ENCODE data around the gene RYR2. TPM values are rescaled to one million over a fixed set of nuclear protein-coding genes. Genes with fewer than 3 reads are reported as not detected.

Gene RYR2
- total and polyA plus RNA-seq, 4 experiments from 2014 or later, result not detected

DNA sequence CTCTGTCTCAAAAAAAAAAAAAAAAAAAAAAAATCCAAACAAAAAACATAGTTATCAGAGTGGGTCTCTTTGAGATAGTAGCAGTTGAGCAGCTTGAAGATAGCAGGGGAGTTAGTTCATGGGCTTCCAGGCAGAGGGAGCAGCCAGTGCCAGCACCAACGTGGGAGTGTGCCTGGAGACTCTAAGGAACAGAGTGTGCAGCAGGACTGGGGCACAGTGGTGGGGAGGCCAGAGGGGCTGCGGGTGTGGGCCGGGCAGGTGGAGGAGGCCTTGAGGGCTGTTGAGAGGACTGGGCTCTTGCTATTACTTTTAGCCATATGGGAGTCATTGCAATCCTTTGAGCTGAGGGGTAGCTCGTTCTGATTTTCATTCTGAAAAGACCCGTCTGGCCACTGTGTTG is 63.8 kb downstream of the RYR2 start:
- Histone ChIP-seq H3K27ac (ENCODE audit: low read depth, low read length) (no peak overlapping the region), H3K4me1 (ENCODE audit: insufficient read depth, low read length) (no peaks in the 10 kb centered on the region), H3K9me3 (ENCODE audit: control insufficient read depth in 1 of 2, low read length in 2 of 2) (no peaks in the 10 kb centered on the region), H3K4me3 (ENCODE audit: low read length in 2 of 2) (no peak overlapping the region), H3K36me3 (ENCODE audit: insufficient read depth, low read length) (no peaks in the 10 kb centered on the region), H3K27me3 (ENCODE audit: insufficient read depth, low read length) (no peaks in the 10 kb centered on the region)
- intact Hi-C loops (cut with micrococcal nuclease), result no loop called here
- ChIA-PET CTCF (ENCODE audit: partially characterized antibody) (no interaction called here), POLR2A (ENCODE audit: partially characterized antibody) (no interaction called here)
- Mint-ChIP-seq H3K4me1 (no peaks in the 10 kb centered on the region), H3K36me3 (no peaks in the 10 kb centered on the region), H3K4me3 (no peak overlapping the region), H3K27me3 (peaks cover 1 to 9% of the 10 kb centered on the region in 2 donors), H3K27ac (no peak overlapping the region), H3K9me3 (peaks cover 0 to 3% (median 0%) of the 10 kb centered on the region in 8 donors)
- no peak for DNase-seq

DNA sequence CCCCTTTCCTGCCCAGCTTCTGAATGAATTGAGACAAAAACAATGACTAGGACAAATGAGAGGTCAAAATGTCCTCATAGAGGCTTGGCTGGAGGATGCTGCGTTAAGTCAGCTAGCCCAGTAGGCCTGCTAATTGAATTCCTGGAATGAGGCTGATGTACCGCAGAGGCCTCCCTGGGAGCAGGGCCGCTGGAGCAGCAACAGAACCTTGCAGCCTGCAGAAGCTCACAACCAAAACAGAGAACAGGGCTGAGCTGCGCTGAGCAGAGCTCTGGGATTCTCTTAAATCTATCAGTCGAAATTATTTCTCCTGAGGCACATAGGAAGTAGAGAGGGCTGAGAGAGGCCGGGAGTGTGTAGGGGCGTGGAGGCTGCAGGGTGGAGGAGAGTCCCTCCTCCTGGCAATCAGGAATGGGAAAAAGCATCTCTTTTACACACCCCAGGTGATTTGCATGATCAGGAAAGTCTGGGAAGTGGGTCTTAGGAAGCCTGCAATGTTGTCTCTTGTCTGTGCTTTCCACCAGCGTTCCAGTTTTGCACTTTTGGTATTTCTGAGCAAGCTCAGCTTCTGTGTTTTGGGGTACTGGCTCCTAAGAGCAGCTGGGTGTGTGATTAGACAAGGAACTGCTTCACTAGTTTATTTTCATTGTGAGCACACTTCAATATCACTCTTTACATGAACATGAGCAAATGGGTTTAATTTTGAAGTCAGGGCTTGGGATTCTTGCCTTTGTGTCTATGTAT is 66.5 kb downstream of the RYR2 start:
- no peaks in the 10 kb centered on the region for H3K36me3 ChIP-seq (ENCODE audit: insufficient read depth, low read length)
- Mint-ChIP-seq H3K4me1 (no peaks in the 10 kb centered on the region), H3K36me3 (no peaks in the 10 kb centered on the region), H3K4me3 (no peak overlapping the region), H3K9me3 (peaks cover 0 to 3% (median 0%) of the 10 kb centered on the region in 8 donors), H3K27me3 (peaks cover 3 to 11% of the 10 kb centered on the region in 2 donors), H3K27ac (no peak overlapping the region)
- DNase-seq, result no peak
- no peak overlapping the region for H3K4me3 ChIP-seq (ENCODE audit: low read length in 2 of 2)
- ChIA-PET POLR2A (ENCODE audit: partially characterized antibody) (no interaction called here), CTCF (ENCODE audit: partially characterized antibody) (no interaction called here)
- H3K9me3 ChIP-seq (ENCODE audit: control insufficient read depth in 1 of 2, low read length in 2 of 2), result no peaks in the 10 kb centered on the region
- no peaks in the 10 kb centered on the region for H3K4me1 ChIP-seq (ENCODE audit: insufficient read depth, low read length)
- H3K27ac ChIP-seq (ENCODE audit: low read depth, low read length), result no peak overlapping the region
- H3K27me3 ChIP-seq (ENCODE audit: insufficient read depth, low read length), result no peaks in the 10 kb centered on the region
- intact Hi-C loops (cut with micrococcal nuclease), result no loop called here

DNA sequence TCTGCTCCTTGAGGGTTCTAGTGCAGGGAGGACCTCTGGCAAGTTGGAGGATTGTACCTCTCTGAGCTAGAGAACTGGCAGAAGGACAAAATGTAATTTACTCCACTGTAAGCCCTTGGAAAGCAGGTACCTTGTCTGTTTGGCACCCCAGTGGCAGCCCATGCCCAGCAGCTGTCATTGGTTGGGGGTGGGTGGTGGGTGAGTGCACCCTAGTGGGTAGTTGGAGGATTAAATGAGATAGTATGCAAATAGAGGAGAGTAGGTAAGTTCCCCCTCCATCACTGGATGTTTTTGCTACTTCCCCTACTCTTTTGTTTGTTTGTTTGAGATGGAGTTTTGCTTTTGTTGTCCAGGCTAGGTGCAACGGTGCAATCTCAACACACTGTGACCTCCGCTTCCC is 69.8 kb downstream of the RYR2 start:
- ChIA-PET POLR2A (ENCODE audit: partially characterized antibody) (no interaction called here), CTCF (ENCODE audit: partially characterized antibody) (no interaction called here)
- Mint-ChIP-seq H3K9me3 (peaks cover 0 to 4% (median 0%) of the 10 kb centered on the region in 8 donors), H3K4me3 (no peak overlapping the region), H3K4me1 (no peaks in the 10 kb centered on the region), H3K27me3 (peaks cover 4 to 5% of the 10 kb centered on the region in 2 donors), H3K27ac (no peak overlapping the region), H3K36me3 (no peaks in the 10 kb centered on the region)
- Histone ChIP-seq H3K27me3 (ENCODE audit: insufficient read depth, low read length) (no peaks in the 10 kb centered on the region), H3K27ac (ENCODE audit: low read depth, low read length) (no peak overlapping the region), H3K4me1 (ENCODE audit: insufficient read depth, low read length) (no peaks in the 10 kb centered on the region), H3K4me3 (ENCODE audit: low read length in 2 of 2) (no peak overlapping the region), H3K9me3 (ENCODE audit: control insufficient read depth in 1 of 2, low read length in 2 of 2) (no peaks in the 10 kb centered on the region), H3K36me3 (ENCODE audit: insufficient read depth, low read length) (no peaks in the 10 kb centered on the region)
- DNase-seq, result no peak
- intact Hi-C loops (cut with micrococcal nuclease), result no loop called here

DNA sequence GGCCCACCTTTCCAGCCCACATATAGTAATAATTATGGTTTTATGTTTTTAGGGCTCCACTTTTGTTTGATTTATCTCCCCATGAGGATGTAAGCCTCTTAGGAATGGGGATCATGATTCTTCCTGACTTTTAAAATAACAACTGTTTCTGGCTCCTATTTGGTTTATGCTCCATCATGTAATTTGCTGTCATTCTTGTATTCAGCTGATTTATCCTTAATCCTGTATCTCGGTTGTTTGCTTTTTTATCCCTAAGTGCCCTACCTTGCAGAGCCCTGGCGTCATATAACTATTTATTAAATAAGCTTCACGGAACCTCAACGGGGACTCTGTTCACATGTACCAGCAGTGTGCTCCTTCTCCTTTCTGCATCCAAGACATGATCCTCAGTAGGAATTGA is 70.7 kb downstream of the RYR2 start:
- no peak for DNase-seq
- H3K27ac ChIP-seq (ENCODE audit: low read depth, low read length), result no peak overlapping the region
- no peak overlapping the region for H3K4me3 ChIP-seq (ENCODE audit: low read length in 2 of 2)
- Mint-ChIP-seq H3K4me3 (peak overlapping the region in 1 of 8 donors; percentile 55), H3K27ac (no peak overlapping the region), H3K27me3 (peaks cover 4 to 7% of the 10 kb centered on the region in 2 donors), H3K36me3 (no peaks in the 10 kb centered on the region), H3K4me1 (no peaks in the 10 kb centered on the region), H3K9me3 (peaks cover 0 to 8% (median 0%) of the 10 kb centered on the region in 8 donors)
- intact Hi-C loops (cut with micrococcal nuclease), result no loop called here
- no peaks in the 10 kb centered on the region for H3K36me3 ChIP-seq (ENCODE audit: insufficient read depth, low read length)
- no peaks in the 10 kb centered on the region for H3K27me3 ChIP-seq (ENCODE audit: insufficient read depth, low read length)
- POLR2A ChIA-PET (ENCODE audit: partially characterized antibody), result no interaction called here
- no peaks in the 10 kb centered on the region for H3K9me3 ChIP-seq (ENCODE audit: control insufficient read depth in 1 of 2, low read length in 2 of 2)
- no peaks in the 10 kb centered on the region for H3K4me1 ChIP-seq (ENCODE audit: insufficient read depth, low read length)
- CTCF ChIA-PET (ENCODE audit: partially characterized antibody), result no interaction called here

DNA sequence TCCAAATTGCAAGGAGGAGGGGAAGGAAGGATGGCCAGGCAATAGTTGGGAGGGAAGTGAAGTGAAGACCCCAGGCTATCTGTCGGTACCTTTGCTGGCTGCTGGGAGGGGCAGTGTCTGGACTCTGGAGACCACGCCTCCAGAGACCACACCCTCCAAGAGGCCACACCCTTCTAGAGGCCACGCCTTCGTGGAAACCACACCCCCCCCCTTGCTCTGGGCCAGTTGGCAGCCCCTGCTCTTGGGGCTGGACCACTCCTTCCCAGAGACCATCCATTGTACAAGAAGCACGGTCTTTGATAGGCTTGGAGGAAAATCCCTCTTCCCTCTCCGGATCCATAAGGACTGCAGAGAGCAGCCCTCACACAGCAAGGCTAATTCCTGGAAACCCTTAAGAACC is 73.1 kb downstream of the RYR2 start:
- ChIA-PET POLR2A (ENCODE audit: partially characterized antibody) (no interaction called here), CTCF (ENCODE audit: partially characterized antibody) (no interaction called here)
- H3K27me3 ChIP-seq (ENCODE audit: insufficient read depth, low read length), result no peaks in the 10 kb centered on the region
- no peak for DNase-seq
- Mint-ChIP-seq H3K4me3 (no peak overlapping the region), H3K4me1 (no peaks in the 10 kb centered on the region), H3K27me3 (peaks cover 4 to 7% of the 10 kb centered on the region in 2 donors), H3K36me3 (no peaks in the 10 kb centered on the region), H3K27ac (no peak overlapping the region), H3K9me3 (peaks cover 0 to 8% (median 0%) of the 10 kb centered on the region in 8 donors)
- H3K4me3 ChIP-seq (ENCODE audit: low read length in 2 of 2), result no peak overlapping the region
- intact Hi-C loops (cut with micrococcal nuclease), result no loop called here
- H3K27ac ChIP-seq (ENCODE audit: low read depth, low read length), result no peak overlapping the region
- no peaks in the 10 kb centered on the region for H3K36me3 ChIP-seq (ENCODE audit: insufficient read depth, low read length)
- no peaks in the 10 kb centered on the region for H3K9me3 ChIP-seq (ENCODE audit: control insufficient read depth in 1 of 2, low read length in 2 of 2)
- no peaks in the 10 kb centered on the region for H3K4me1 ChIP-seq (ENCODE audit: insufficient read depth, low read length)

DNA sequence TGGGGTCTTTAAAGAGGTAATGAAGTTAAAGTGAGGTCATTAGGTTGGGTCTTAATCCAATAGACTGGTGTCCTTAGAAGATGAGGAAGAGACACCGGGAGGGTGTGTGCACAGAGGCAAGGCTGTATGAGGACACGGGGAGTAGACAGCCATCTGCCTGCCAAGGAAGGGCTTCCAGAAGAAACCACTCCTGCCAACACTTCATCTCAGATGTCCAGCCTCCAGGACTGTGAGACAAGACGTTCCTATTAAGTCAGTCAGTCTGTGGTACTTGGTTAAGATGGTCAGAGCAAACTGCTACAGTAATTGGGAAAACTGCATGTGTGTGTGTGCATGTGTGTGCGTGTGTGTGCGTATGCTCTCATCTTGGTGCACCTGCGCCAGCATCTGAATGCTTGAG is 77.1 kb downstream of the RYR2 start:
- peaks cover 0 to 9% of the 10 kb centered on the region in 2 donors for H3K27me3 Mint-ChIP-seq
- Histone ChIP-seq H3K27me3 (ENCODE audit: insufficient read depth, low read length) (no peaks in the 10 kb centered on the region), H3K4me1 (ENCODE audit: insufficient read depth, low read length) (no peaks in the 10 kb centered on the region), H3K36me3 (ENCODE audit: insufficient read depth, low read length) (no peaks in the 10 kb centered on the region), H3K4me3 (ENCODE audit: low read length in 2 of 2) (no peak overlapping the region), H3K9me3 (ENCODE audit: control insufficient read depth in 1 of 2, low read length in 2 of 2) (no peaks in the 10 kb centered on the region), H3K27ac (ENCODE audit: low read depth, low read length) (no peak overlapping the region)
- ChIA-PET CTCF (ENCODE audit: partially characterized antibody) (no interaction called here), POLR2A (ENCODE audit: partially characterized antibody) (no interaction called here)
- no peak overlapping the region for H3K4me3 Mint-ChIP-seq
- DNase-seq, result no peak
- no peaks in the 10 kb centered on the region for H3K36me3 Mint-ChIP-seq
- intact Hi-C loops (cut with micrococcal nuclease), result no loop called here
- no peak overlapping the region for H3K27ac Mint-ChIP-seq
- peaks cover 0 to 5% (median 0%) of the 10 kb centered on the region in 8 donors for H3K9me3 Mint-ChIP-seq
- no peaks in the 10 kb centered on the region for H3K4me1 Mint-ChIP-seq

DNA sequence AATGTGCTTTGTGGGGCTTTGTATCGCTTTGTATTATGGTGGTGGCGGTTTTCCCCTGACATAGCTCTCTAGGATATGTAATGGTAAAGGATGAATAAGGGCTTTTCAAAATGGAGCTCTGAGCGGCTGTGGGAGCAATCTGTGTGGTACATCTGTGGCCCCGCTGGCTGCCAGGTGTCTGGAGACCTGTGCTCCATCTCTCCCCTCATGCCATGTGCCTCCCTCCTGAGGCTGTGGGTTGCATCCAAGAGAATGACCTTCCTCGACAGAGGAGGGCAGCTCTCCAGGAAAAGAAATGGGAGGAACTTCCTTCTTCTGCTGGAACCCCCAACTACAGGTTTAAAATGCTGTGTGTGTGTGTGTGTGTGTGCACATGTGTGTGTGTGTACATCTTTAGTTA is 78.7 kb downstream of the RYR2 start:
- Histone ChIP-seq H3K27ac (ENCODE audit: low read depth, low read length) (no peak overlapping the region), H3K27me3 (ENCODE audit: insufficient read depth, low read length) (no peaks in the 10 kb centered on the region), H3K9me3 (ENCODE audit: control insufficient read depth in 1 of 2, low read length in 2 of 2) (no peaks in the 10 kb centered on the region), H3K36me3 (ENCODE audit: insufficient read depth, low read length) (no peaks in the 10 kb centered on the region), H3K4me1 (ENCODE audit: insufficient read depth, low read length) (no peaks in the 10 kb centered on the region), H3K4me3 (ENCODE audit: low read length in 2 of 2) (no peak overlapping the region)
- ChIA-PET POLR2A (ENCODE audit: partially characterized antibody) (no interaction called here), CTCF (ENCODE audit: partially characterized antibody) (interaction anchor here (0.6 kb wide), 1 partner anchor 1028 kb away, joined by 3 read pairs; no protein-coding TSS in a partner anchor)
- H3K36me3 Mint-ChIP-seq, result no peaks in the 10 kb centered on the region
- H3K9me3 Mint-ChIP-seq, result peaks cover 0 to 4% (median 0%) of the 10 kb centered on the region in 8 donors
- H3K4me1 Mint-ChIP-seq, result no peaks in the 10 kb centered on the region
- H3K27ac Mint-ChIP-seq, result no peak overlapping the region
- peaks cover 0 to 8% of the 10 kb centered on the region in 2 donors for H3K27me3 Mint-ChIP-seq
- intact Hi-C loops (cut with micrococcal nuclease), result no loop called here
- DNase-seq, result no peak
- no peak overlapping the region for H3K4me3 Mint-ChIP-seq

Measured in CD4-positive, alpha-beta memory T cell (primary cell).